NT2/D1 (cell line): ENCODE results near the gene CTBP2.

Source experiments
- YY1 ChIP-seq: IDR thresholded peaks from 2 replicates; pipeline ENCODE4 v1.6.1; 2011; ENCODE audit not compliant: insufficient read length, insufficient read depth
- ZNF274 ChIP-seq: IDR thresholded peaks from 2 replicates; pipeline ENCODE4 v1.6.1; 2011; ENCODE audit warnings: mild to moderate bottlenecking, low read depth, low read length

- TF ChIP-seq YY1: no peak
- no peak for TF ChIP-seq ZNF274
These were observed 29.4 kb downstream of the CTBP2 start for GRCh38 chr10:125130916-125131315.
